ENCODE measurements around the gene SCUBE1.

- TF ChIP-seq CTCF (conservative IDR thresholded peaks at IDR 0.05; ENCODE audit: low read length) (no peak), EZH2phosphoT487 (IDR thresholded peaks at IDR 0.05; ENCODE audit: borderline replicate concordance) (no peak)
Observed at GRCh38 chr22:43295173-43295572, 48.0 kb downstream of the SCUBE1 start.

All from Loucy (cell line).